B cell (primary cell): ENCODE measurements around the gene SEMA3A.

Experiments used
- EZH2 ChIP-seq: IDR thresholded peaks from 2 replicates; pipeline ENCODE4 v1.6.1; 2012; ENCODE audit warnings: borderline replicate concordance, low read depth, mild to moderate bottlenecking, moderate library complexity, low read length; ENCODE audit not compliant: insufficient read depth, poor library complexity, severe bottlenecking
- TF ChIP-seq, protein P1 (sequence below): fragments of 200-600 bp; IDR thresholded peaks from one replicate; pipeline ENCODE4 v1.8.0; 2022; ENCODE audit warnings: antibody characterized with exemption, mild to moderate bottlenecking

DNA sequence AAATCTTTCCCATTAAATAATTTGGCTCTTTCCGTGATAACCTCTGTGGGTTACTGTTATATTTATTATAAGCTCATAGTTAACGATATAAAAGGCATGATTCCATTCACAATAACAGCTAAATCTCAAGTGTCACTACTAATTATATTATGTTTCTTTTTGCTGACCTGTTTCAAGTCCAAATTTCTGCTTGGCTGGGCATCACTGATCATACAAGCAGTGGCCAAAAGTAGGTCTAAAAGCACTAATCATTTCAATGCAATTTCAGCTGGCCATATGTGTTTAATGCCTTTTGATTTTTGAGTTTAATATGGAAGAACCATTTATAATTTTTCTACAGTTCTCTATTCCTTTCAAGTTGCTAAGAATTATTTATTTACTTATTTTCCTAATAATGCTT is 110.7 kb downstream of the SEMA3A start:
- no peak for TF ChIP-seq EZH2
- TF ChIP-seq, protein P1, sequence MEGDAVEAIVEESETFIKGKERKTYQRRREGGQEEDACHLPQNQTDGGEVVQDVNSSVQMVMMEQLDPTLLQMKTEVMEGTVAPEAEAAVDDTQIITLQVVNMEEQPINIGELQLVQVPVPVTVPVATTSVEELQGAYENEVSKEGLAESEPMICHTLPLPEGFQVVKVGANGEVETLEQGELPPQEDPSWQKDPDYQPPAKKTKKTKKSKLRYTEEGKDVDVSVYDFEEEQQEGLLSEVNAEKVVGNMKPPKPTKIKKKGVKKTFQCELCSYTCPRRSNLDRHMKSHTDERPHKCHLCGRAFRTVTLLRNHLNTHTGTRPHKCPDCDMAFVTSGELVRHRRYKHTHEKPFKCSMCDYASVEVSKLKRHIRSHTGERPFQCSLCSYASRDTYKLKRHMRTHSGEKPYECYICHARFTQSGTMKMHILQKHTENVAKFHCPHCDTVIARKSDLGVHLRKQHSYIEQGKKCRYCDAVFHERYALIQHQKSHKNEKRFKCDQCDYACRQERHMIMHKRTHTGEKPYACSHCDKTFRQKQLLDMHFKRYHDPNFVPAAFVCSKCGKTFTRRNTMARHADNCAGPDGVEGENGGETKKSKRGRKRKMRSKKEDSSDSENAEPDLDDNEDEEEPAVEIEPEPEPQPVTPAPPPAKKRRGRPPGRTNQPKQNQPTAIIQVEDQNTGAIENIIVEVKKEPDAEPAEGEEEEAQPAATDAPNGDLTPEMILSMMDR: no peak
